GM23338 (cell line): ENCODE results near the gene INO80C. TPM values are rescaled to one million over a fixed set of nuclear protein-coding genes. Genes with fewer than 3 reads are reported as not detected.

Experiments
- ATAC-seq: fragments of 200-7000 bp; cut with Tn5 transposase; 3 replicates; pipeline ENCODE4 v1.9.1; 2020
- DNase-seq: peaks from one replicate; pipeline ENCODE4 v3.0.0-alpha.2; 2015; ENCODE audit warnings: low spot score
- H2AFZ ChIP-seq: fragments of 200-600 bp; sonication (generic); 2 replicates; pipeline ENCODE4 v1.8.0; 2016; ENCODE audit warnings: antibody characterized with exemption, mild to moderate bottlenecking, moderate library complexity
- H3F3A ChIP-seq: fragments of 200-600 bp; sonication (generic); replicated peaks from 2 replicates; pipeline ENCODE4 v1.8.0; 2017; ENCODE audit warnings: antibody characterized with exemption, mixed run types, low read depth
- H3K27ac ChIP-seq: fragments of 200-600 bp; sonication (generic); 2 replicates; pipeline ENCODE4 v1.6.1; 2016; ENCODE audit warnings: low read depth
- H3K27me3 ChIP-seq: fragments of 200-600 bp; sonication (generic); 2 replicates; pipeline ENCODE4 v1.8.0; 2016; ENCODE audit warnings: mild to moderate bottlenecking, mixed run types, moderate library complexity; ENCODE audit not compliant: insufficient read depth
- H3K36me3 ChIP-seq: fragments of 200-600 bp; sonication (generic); 2 replicates; pipeline ENCODE4 v1.8.0; 2016; ENCODE audit warnings: mild to moderate bottlenecking; ENCODE audit not compliant: insufficient read depth
- H3K4me1 ChIP-seq: fragments of 200-600 bp; sonication (generic); 2 replicates; pipeline ENCODE4 v1.8.0; 2016; ENCODE audit warnings: mild to moderate bottlenecking, moderate library complexity; ENCODE audit not compliant: insufficient read depth
- H3K4me2 ChIP-seq: fragments of 200-600 bp; sonication (generic); 2 replicates; pipeline ENCODE4 v1.7.1; 2017; ENCODE audit warnings: mixed run types
- H3K4me3 ChIP-seq: fragments of 200-600 bp; sonication (generic); 2 replicates; pipeline ENCODE4 v1.6.1; 2016; ENCODE audit warnings: mixed run types
- H3K79me2 ChIP-seq: fragments of 200-600 bp; sonication (generic); replicated peaks from 2 replicates; pipeline ENCODE4 v1.8.0; 2017; ENCODE audit warnings: mild to moderate bottlenecking; ENCODE audit not compliant: insufficient read depth
- H3K9me2 ChIP-seq: fragments of 200-600 bp; sonication (generic); 2 replicates; pipeline ENCODE4 v1.8.0; 2017; ENCODE audit not compliant: insufficient read depth
- H4K20me1 ChIP-seq: fragments of 200-600 bp; sonication (generic); replicated peaks from 2 replicates; pipeline ENCODE4 v1.8.0; 2017; ENCODE audit warnings: mild to moderate bottlenecking; ENCODE audit not compliant: insufficient read depth
- H3K27ac Mint-ChIP-seq: 2 replicates; pipeline ENCODE4 v1.8.0; 2020; ENCODE audit warnings: inconsistent platforms, mild to moderate bottlenecking, moderate library complexity, mixed read lengths
- H3K27me3 Mint-ChIP-seq: 3 replicates; pipeline ENCODE4 v1.8.0; 2022; ENCODE audit warnings: low read depth, mild to moderate bottlenecking, moderate library complexity, mixed read lengths, inconsistent platforms; ENCODE audit not compliant: insufficient read depth, poor library complexity
- H3K36me3 Mint-ChIP-seq: 3 replicates; pipeline ENCODE4 v1.8.0; 2021; ENCODE audit warnings: low read depth, mild to moderate bottlenecking, inconsistent platforms, moderate library complexity, mixed read lengths
- H3K4me1 Mint-ChIP-seq: 3 replicates; pipeline ENCODE4 v1.8.0; 2020; ENCODE audit warnings: mild to moderate bottlenecking, inconsistent platforms, mixed read lengths
- H3K4me3 Mint-ChIP-seq: 3 replicates; pipeline ENCODE4 v1.8.0; 2021; ENCODE audit warnings: moderate library complexity, mild to moderate bottlenecking, inconsistent platforms, mixed read lengths
- H3K9me3 Mint-ChIP-seq: 3 replicates; pipeline ENCODE4 v1.8.0; 2020; ENCODE audit warnings: moderate library complexity, mild to moderate bottlenecking, inconsistent platforms, mixed read lengths
- CREB1 ChIP-seq: fragments of 250-450 bp; sonication (Bioruptor Pico); IDR thresholded peaks from 2 replicates; pipeline ENCODE4 v1.5.0; 2020; ENCODE audit warnings: low read depth, mild to moderate bottlenecking, moderate library complexity
- EZH2phosphoT487 ChIP-seq: fragments of 200-600 bp; sonication (generic); IDR thresholded peaks from one replicate; pipeline ENCODE4 v1.8.1; 2018; ENCODE audit warnings: antibody characterized with exemption; ENCODE audit not compliant: unreplicated experiment
- NANOG ChIP-seq: IDR thresholded peaks from 2 replicates; pipeline ENCODE4 v1.6.1; 2016; ENCODE audit warnings: antibody characterized with exemption, borderline replicate concordance
- POLR2AphosphoS5 ChIP-seq: IDR thresholded peaks from 2 replicates; pipeline ENCODE4 v1.6.1; 2016; ENCODE audit warnings: antibody characterized with exemption, low read depth
- STAT1 ChIP-seq: IDR thresholded peaks from one replicate; pipeline ENCODE4 v1.6.1; 2016; ENCODE audit warnings: antibody characterized with exemption; ENCODE audit not compliant: unreplicated experiment
- ZNF114 ChIP-seq: fragments of 250-450 bp; sonication (Bioruptor Pico); IDR thresholded peaks from 2 replicates; pipeline ENCODE4 v1.5.0; 2020; ENCODE audit warnings: mild to moderate bottlenecking, moderate library complexity
- polyA plus RNA-seq: library from polyadenylated mRNA; unstranded; fragments of >200 nt; fragmentation: Nextera tagmentation; extraction: Ambion mirVana; gene quantifications from 2 replicates; pipeline ENCODE4 v1.2.1, GENCODE V29; 2016
- total RNA-seq: library from RNA; depleted of rRNA; stranded (reverse); fragments of >200 nt; shearing (Covaris generic); gene quantifications from 2 replicates; pipeline ENCODE4 v1.2.3, GENCODE V29; 2014
- TF ChIP-seq, protein P1 (sequence below): IDR thresholded peaks from one replicate; pipeline ENCODE4 v1.6.1; 2018; ENCODE audit warnings: antibody characterized with exemption; ENCODE audit not compliant: unreplicated experiment
- TF ChIP-seq, protein P2 (sequence below), 2 experiments: fragments of 200-600 bp in 1 of 2; sonication (generic) in 1 of 2; conservative IDR thresholded peaks; 2 replicates each; pipeline versions ENCODE4 v1.5.1 to v1.6.1; 2016 to 2017; ENCODE audit warnings: antibody characterized with exemption in 2 of 2, low read depth in 2 of 2, mild to moderate bottlenecking in 2 of 2, moderate library complexity in 1 of 2

The INO80C gene
- total and polyA plus RNA-seq, 2 experiments from 2014 or later = 16.3 to 52.3 TPM

DNA sequence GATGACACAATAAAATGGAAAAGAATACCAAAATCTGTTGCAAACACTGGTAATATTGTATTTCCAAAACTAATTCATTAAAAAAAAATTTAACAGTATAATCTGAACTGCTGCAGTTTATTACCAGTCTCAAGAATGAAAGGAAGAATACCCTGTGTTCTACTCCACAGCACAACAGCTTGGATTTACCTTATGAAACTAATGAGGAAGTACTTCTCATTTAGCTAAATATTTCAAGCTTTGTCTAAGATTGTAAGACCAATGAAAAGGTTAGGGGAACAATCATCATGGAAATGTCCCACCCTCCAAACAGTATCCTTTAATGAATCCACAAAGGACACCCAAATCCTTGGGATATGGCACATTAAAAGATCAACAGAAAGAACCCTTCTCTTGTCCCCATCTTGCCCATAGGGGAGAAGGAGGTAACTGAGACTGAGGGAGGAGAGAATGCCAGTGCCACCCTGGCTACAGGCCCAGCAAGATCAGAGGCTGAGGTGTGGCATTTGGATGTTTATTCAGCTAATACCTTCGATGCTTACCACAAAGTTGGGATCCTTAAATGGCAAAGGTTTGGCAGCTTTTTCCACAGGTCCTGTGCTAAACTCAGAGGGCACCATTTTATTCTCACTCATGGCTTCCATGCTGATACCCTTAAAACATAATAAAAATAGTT lies 17.7 kb downstream of the INO80C start (continued):
- TF ChIP-seq, protein P1, sequence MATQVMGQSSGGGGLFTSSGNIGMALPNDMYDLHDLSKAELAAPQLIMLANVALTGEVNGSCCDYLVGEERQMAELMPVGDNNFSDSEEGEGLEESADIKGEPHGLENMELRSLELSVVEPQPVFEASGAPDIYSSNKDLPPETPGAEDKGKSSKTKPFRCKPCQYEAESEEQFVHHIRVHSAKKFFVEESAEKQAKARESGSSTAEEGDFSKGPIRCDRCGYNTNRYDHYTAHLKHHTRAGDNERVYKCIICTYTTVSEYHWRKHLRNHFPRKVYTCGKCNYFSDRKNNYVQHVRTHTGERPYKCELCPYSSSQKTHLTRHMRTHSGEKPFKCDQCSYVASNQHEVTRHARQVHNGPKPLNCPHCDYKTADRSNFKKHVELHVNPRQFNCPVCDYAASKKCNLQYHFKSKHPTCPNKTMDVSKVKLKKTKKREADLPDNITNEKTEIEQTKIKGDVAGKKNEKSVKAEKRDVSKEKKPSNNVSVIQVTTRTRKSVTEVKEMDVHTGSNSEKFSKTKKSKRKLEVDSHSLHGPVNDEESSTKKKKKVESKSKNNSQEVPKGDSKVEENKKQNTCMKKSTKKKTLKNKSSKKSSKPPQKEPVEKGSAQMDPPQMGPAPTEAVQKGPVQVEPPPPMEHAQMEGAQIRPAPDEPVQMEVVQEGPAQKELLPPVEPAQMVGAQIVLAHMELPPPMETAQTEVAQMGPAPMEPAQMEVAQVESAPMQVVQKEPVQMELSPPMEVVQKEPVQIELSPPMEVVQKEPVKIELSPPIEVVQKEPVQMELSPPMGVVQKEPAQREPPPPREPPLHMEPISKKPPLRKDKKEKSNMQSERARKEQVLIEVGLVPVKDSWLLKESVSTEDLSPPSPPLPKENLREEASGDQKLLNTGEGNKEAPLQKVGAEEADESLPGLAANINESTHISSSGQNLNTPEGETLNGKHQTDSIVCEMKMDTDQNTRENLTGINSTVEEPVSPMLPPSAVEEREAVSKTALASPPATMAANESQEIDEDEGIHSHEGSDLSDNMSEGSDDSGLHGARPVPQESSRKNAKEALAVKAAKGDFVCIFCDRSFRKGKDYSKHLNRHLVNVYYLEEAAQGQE = no peak
- TF ChIP-seq NANOG = no peak
- TF ChIP-seq, protein P2, sequence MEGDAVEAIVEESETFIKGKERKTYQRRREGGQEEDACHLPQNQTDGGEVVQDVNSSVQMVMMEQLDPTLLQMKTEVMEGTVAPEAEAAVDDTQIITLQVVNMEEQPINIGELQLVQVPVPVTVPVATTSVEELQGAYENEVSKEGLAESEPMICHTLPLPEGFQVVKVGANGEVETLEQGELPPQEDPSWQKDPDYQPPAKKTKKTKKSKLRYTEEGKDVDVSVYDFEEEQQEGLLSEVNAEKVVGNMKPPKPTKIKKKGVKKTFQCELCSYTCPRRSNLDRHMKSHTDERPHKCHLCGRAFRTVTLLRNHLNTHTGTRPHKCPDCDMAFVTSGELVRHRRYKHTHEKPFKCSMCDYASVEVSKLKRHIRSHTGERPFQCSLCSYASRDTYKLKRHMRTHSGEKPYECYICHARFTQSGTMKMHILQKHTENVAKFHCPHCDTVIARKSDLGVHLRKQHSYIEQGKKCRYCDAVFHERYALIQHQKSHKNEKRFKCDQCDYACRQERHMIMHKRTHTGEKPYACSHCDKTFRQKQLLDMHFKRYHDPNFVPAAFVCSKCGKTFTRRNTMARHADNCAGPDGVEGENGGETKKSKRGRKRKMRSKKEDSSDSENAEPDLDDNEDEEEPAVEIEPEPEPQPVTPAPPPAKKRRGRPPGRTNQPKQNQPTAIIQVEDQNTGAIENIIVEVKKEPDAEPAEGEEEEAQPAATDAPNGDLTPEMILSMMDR (conservative IDR thresholded peaks at IDR 0.05; ENCODE audit: low read depth in 2 of 2) = no peak
- no peak for TF ChIP-seq EZH2phosphoT487
- no peak for TF ChIP-seq CREB1 (CRISPR knock-in tag)

DNA sequence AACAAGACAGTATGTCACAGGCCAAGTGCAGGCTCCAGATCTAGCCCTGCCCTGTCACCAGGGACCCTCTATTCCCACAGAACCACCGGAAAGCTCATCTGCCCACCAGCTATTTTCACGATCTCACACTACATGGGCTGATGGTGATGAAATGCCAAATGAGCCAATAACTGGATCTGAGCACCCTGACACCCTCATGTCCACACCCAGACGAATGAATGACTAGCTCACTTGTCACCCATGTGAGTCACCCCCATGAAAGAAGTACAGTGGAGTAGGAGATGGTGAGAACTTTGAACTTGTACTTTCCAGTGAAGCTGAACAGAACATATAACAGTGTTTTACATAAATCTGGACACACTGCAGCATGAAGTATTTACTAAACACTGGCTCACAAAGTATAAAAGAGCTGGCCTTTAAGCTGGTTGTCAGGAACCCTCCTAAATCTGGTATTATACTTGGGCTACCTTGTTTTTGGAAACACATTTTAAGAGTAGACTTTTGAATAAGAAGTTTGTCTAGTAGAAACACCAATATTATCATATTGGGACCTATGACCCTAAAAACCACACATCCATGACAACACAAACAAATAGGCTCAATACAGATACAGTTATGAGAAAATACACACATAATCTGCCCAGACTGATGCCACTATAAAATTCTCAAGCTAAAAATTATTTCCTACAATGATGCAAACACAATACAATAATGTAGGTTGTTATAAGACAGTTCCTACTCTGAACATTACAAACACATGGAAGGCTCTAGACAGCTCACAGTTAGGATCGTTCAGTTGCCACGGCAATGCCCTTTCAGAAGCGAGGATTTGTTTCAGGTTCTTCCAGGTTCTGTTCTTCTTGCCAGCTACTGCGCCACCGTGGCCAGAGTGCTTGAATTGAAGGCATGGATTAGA lies 19.0 kb downstream of the INO80C start:
- peaks cover 4% of the 10 kb centered on the region; the same call in 2 of the 3 replicates for H3K4me1 Mint-ChIP-seq
- no peak overlapping the region for H3K27ac Mint-ChIP-seq
- no peaks in the 10 kb centered on the region for H3K27me3 Mint-ChIP-seq
- Histone ChIP-seq H3K27me3 (no peaks in the 10 kb centered on the region), H2AFZ (no peak overlapping the region), H3K4me1 (no peaks in the 10 kb centered on the region), H3K4me2 (no peak overlapping the region), H4K20me1 (peaks cover 3% of the 10 kb centered on the region; the same call in 1 of the 2 replicates), H3K79me2 (peaks cover 42% of the 10 kb centered on the region), H3F3A (no peaks in the 10 kb centered on the region), H3K27ac (no peak overlapping the region), H3K9me2 (no peaks in the 10 kb centered on the region), H3K36me3 (0 out of 2 replicates have a peak, but pooled peaks cover 5% of the 10 kb centered on the region), H3K4me3 (no peak overlapping the region)
- no peak for ATAC-seq
- H3K36me3 Mint-ChIP-seq = peaks cover 26% of the 10 kb centered on the region; the same call in 2 of the 3 replicates
- H3K9me3 Mint-ChIP-seq = no peaks in the 10 kb centered on the region
- no peak for DNase-seq
- H3K4me3 Mint-ChIP-seq = no peak overlapping the region
- TF ChIP-seq NANOG (no peak), EZH2phosphoT487 (no peak), CREB1 (CRISPR knock-in tag) (no peak), STAT1 (no peak), ZNF114 (CRISPR knock-in tag) (no peak), POLR2AphosphoS5 (no peak)
- TF ChIP-seq, protein P2 (conservative IDR thresholded peaks at IDR 0.05; ENCODE audit: low read depth in 2 of 2) = no peak
- TF ChIP-seq, protein P1 = no peak
